Lower leg skin (tissue), 4 donors: Measurements from ENCODE around the gene ATG4B. TPM values are rescaled to one million over a fixed set of nuclear protein-coding genes. Genes with fewer than 3 reads are reported as not detected.

Experiments used
- DNase-seq, 2 donors: peaks; one replicate each; pipeline ENCODE4 v3.0.0-alpha.2; 2019; ENCODE audit warnings: low spot score in 2 of 2
- H3K4me3 ChIP-seq: fragments of 200-600 bp; sonication (generic); 2 replicates; pipeline ENCODE4 v1.5.1; 2017; ENCODE audit warnings: mild to moderate bottlenecking, low read depth; ENCODE audit not compliant: poor library complexity, severe bottlenecking
- CTCF ChIP-seq, 3 donors: fragments of 450-650 bp; IDR thresholded peaks; one replicate each; pipeline ENCODE4 v1.5.1; 2016; ENCODE audit warnings: antibody characterized with exemption in 3 of 3, mild to moderate bottlenecking in 3 of 3, moderate library complexity in 2 of 3
- POLR2A ChIP-seq, 2 donors: fragments of 450-650 bp; IDR thresholded peaks; one replicate each; pipeline ENCODE4 v1.6.1; 2016 to 2017; ENCODE audit warnings: antibody characterized with exemption in 2 of 2, mild to moderate bottlenecking in 1 of 2, moderate library complexity in 1 of 2
- WGBS, 2 donors: methylation state at CpG; one replicate each; pipeline ENCODE4 v1.1.5; 2018; 5-methylcytosine and 5-hydroxymethylcytosine counted together
- intact Hi-C: fragments of 100-400 bp; cut with DNase I; formaldehyde crosslinking; loops from one replicate; pipeline ENCODE4 v1.15.0; 2023; ENCODE audit warnings: low total_unique reads
- total RNA-seq, 4 donors: library from RNA; depleted of rRNA; stranded (reverse); fragments of >200 nt; gene quantifications; one replicate each; pipeline ENCODE4 v1.1.0, GENCODE V29; 2016

ATG4B gene
- total RNA-seq, 4 donors from 2014 or later = 48.4 to 86.2 (median 63.3) TPM

- intact Hi-C loops = no loop called here
- TF ChIP-seq POLR2A (IDR thresholded peaks at IDR 0.05) (no peak), CTCF (IDR thresholded peaks at IDR 0.05) (no peak)
- 71 to 76% methylated on average over 21 of the region's 21 CpGs for WGBS, 2 donors
- DNase-seq = no peak
- no peak overlapping the region for H3K4me3 ChIP-seq
Measured at GRCh38 chr2:241673797-241674725, 36.6 kb downstream of the ATG4B start.

DNA sequence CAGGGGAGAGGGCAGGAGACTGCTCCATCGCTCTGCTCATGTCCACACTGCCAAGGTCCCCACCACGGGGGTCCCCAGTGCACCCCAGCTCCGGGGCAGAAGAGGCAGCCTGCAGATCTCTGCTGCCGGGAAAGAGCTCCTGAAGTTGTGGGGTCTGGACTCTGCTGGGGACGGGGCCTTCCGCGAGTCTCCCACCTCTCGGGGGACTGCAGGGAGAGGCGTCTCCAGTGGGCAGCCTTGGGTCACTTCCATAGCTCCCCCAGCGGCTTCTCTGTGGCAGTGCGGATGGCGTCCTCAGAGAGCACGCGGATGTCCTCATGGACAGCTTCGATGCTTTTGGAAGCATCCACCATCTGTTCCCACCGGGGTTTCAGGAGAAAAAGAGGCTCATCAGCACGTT, 38.4 kb downstream of the ATG4B start:
- 76 to 90% methylated on average over 17 of the region's 17 CpGs for WGBS, 2 donors
- intact Hi-C loops = no loop called here
- DNase-seq = no peak
- H3K4me3 ChIP-seq = no peak overlapping the region
- no peak for TF ChIP-seq CTCF (IDR thresholded peaks at IDR 0.05)
- TF ChIP-seq POLR2A (IDR thresholded peaks at IDR 0.05) = no peak

DNA sequence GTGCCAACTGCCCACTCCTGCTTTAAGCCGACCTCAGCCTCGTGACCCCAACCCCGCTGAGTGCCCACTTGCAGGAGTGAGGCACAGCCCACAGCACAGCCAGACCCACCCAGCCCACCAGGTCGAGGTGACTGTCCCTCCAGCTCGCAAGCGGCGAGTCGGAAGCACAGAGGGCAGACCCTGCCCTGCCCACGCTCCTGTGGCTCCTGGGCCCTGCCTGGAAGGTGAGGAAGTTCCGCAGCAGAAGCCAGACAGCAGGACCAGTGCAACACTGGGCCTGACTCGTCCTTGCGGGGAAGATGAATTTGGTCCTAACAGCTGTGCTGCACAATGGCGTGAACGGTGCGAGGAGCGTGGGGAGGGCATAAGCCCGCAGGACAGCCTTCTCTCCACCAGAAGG, 39.2 kb downstream of the ATG4B start:
- TF ChIP-seq POLR2A (IDR thresholded peaks at IDR 0.05) (no peak), CTCF (IDR thresholded peaks at IDR 0.05) (no peak)
- 86 to 96% methylated on average over 12 to 17 of the region's 17 CpGs for WGBS, 2 donors
- intact Hi-C loops = no loop called here
- H3K4me3 ChIP-seq = no peak overlapping the region
- DNase-seq = no peak

GRCh38 chr2:241677392-241677791, 39.9 kb downstream of the ATG4B start:
- intact Hi-C loops = no loop called here
- 87 to 94% methylated on average over 23 to 24 of the region's 24 CpGs for WGBS, 2 donors
- H3K4me3 ChIP-seq = no peak overlapping the region
- TF ChIP-seq POLR2A (IDR thresholded peaks at IDR 0.05) = no peak
- TF ChIP-seq CTCF (IDR thresholded peaks at IDR 0.05) = no peak
- no peak for DNase-seq

GRCh38 chr2:241678307-241678706, 40.8 kb downstream of the ATG4B start:
- intact Hi-C loops = no loop called here
- 79 to 81% methylated on average over 18 of the region's 18 CpGs for WGBS, 2 donors

More at GRCh38 chr2:241678307-241678706, 40.8 kb downstream of the ATG4B start:
- H3K4me3 ChIP-seq = no peak overlapping the region
- no peak for DNase-seq
- TF ChIP-seq POLR2A (IDR thresholded peaks at IDR 0.05) (no peak), CTCF (IDR thresholded peaks at IDR 0.05) (no peak)
